ENCODE data around the gene AK9.

The AK9 gene

GRCh38 chr6:109455437-109456110, 235.4 kb downstream of the AK9 start, which contains the start of gene MICAL1:
MICAL1 (minus strand) TSS chr6:109455772; CDS start chr6:109454196, 1,576 bp downstream.
- DNase-seq = peak; percentile 74

- DNase-seq = peak; percentile 67
Measured at GRCh38 chr6:109454496-109455436, 236.2 kb downstream of the AK9 start.

- DNase-seq = no peak
Measured at GRCh38 chr6:109453594-109454495, 237.2 kb downstream of the AK9 start.

- DNase-seq = no peak
Measured at GRCh38 chr6:109453156-109453555, 237.8 kb downstream of the AK9 start.

GRCh38 chr6:109452181-109452580, 238.8 kb downstream of the AK9 start:
- no peak for DNase-seq

GRCh38 chr6:109451376-109451775, 239.6 kb downstream of the AK9 start:
- DNase-seq = no peak

- DNase-seq = no peak
Measured at GRCh38 chr6:109450801-109451200, 240.2 kb downstream of the AK9 start.

- no peak for DNase-seq
Measured at GRCh38 chr6:109449795-109450673, 241.0 kb downstream of the AK9 start.

GRCh38 chr6:109449064-109449794, 241.8 kb downstream of the AK9 start:
- no peak for DNase-seq

- DNase-seq = no peak
Measured at GRCh38 chr6:109448615-109449014, 242.4 kb downstream of the AK9 start.

GRCh38 chr6:109447878-109448555, 243.0 kb downstream of the AK9 start:
- no peak for DNase-seq

GRCh38 chr6:109447087-109447486, 243.9 kb downstream of the AK9 start:
- DNase-seq = no peak

- no peak for DNase-seq
Measured at GRCh38 chr6:109446541-109446940, 244.5 kb downstream of the AK9 start.

- no peak for DNase-seq
Measured at GRCh38 chr6:109446072-109446471, 244.9 kb downstream of the AK9 start.

- no peak for DNase-seq
Measured at GRCh38 chr6:109445382-109445781, 245.6 kb downstream of the AK9 start.

- DNase-seq = no peak
Measured at GRCh38 chr6:109443425-109443950, 247.5 kb downstream of the AK9 start.

Measured in T-helper 9 cell (primary cell).